Measurements from ENCODE around the gene ARNT2. TPM values are rescaled to one million over a fixed set of nuclear protein-coding genes. Genes with fewer than 3 reads are reported as not detected.
"Not testable (repeated sequence)": the region's sequence is repeated elsewhere in the genome, so short reads cannot be mapped to it uniquely, and the experiment has no call there.

The ARNT2 gene
- polyA plus RNA-seq, 3 donors = 63.6 to 68.3 (median 67.9) TPM

- no peak for DNase-seq (ENCODE audit: low read depth in 3 of 3, low spot score in 2 of 3)
Measured at GRCh38 chr15:80508783-80509182, 104.6 kb downstream of the ARNT2 start.

DNA sequence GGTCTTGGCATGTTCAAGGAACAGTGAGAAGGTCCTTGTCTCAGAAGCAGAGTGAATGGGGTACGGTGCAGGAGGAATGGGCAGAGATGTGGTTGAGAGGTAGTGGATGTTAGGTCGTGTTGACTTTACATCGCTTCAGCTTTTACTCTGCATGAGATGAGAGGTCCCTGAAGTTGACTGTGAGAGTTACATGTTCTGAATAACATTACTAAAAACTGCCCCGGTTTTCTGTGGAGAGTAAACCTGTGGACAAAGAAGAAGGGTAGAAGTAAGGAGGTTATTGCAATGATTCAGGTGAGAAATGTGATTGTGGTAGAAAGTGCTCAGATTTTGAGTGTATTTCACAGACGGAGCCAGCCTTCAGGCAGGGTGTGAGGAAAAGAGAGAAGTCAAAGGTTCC is 105.6 kb downstream of the ARNT2 start:
- no peak for DNase-seq (ENCODE audit: low read depth in 3 of 3, low spot score in 2 of 3)

GRCh38 chr15:80510985-80511384 is 106.8 kb downstream of the ARNT2 start:
- not testable (repeated sequence) for DNase-seq (ENCODE audit: low read depth in 3 of 3, low spot score in 2 of 3)

- DNase-seq (ENCODE audit: low read depth in 3 of 3, low spot score in 2 of 3) = no peak
Measured at GRCh38 chr15:80512726-80513660, 108.8 kb downstream of the ARNT2 start.

- DNase-seq (ENCODE audit: low read depth in 3 of 3, low spot score in 2 of 3) = no peak
Measured at GRCh38 chr15:80514071-80514780, 110.0 kb downstream of the ARNT2 start.

- DNase-seq (ENCODE audit: low read depth in 3 of 3, low spot score in 2 of 3) = no peak
Measured at GRCh38 chr15:80517290-80517689, 113.1 kb downstream of the ARNT2 start.

GRCh38 chr15:80518522-80518921 is 114.3 kb downstream of the ARNT2 start:
- DNase-seq (ENCODE audit: low read depth in 3 of 3, low spot score in 2 of 3) = no peak

GRCh38 chr15:80523746-80524145 is 119.6 kb downstream of the ARNT2 start:
- DNase-seq (ENCODE audit: low read depth in 3 of 3, low spot score in 2 of 3) = no peak

DNA sequence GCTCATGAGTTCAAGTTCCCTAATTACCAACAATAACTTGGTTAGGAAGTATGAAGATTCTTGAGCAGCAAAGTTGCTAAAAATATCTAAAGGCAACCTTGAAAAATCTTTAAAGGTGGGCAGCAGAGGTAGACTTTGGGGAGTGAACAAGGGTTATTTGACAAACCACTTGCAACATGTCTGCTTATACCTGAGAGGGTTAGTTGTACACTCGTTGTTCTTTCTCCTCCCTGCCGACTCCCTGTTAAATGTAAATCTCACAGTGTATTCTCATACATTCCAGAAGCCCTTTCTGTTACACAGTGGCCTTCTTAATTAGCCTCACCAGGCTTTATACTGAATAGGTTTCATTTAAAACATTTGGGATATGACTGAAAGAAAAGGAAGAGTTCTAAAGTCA is 121.7 kb downstream of the ARNT2 start:
- DNase-seq (ENCODE audit: low read depth in 3 of 3, low spot score in 2 of 3) = no peak

DNA sequence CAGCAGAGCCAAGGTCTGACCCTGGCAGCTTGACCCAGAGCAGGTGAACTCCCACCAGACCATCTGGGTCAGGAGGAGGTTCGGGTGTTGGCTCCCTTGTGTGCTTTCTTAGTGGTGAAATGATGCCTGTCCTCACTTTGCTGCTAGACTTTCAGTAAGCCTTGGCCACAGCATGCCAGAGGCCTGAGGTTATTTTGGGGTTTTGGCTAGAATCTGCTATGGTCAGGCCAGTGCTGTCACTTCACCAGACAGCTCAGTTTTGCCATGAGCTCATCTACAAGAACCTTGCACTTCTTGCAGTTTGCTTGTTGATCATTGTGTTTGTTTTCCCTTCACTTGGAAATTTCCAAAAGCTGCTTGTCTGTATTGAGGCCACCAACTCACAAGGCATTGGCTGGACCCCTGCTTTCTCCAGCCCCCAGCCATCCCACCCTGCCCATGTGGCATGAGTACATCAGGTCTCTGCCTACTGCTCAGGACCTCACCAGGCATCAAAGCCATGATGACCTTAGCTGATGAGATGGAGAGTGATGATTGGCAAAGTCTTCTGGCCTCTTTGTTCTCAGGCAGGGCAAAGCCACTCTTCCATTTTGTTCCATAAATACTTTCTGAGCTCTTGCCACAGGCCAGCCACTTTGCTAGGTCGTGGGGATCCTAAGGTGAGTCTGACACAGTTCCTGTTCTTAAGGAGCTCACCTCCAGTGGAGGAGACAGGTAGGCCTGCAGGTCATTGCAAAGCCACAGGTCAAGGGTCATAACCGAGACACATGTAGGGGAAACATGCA is 122.6 kb downstream of the ARNT2 start:
- DNase-seq (ENCODE audit: low read depth in 3 of 3, low spot score in 2 of 3) = no peak

DNA sequence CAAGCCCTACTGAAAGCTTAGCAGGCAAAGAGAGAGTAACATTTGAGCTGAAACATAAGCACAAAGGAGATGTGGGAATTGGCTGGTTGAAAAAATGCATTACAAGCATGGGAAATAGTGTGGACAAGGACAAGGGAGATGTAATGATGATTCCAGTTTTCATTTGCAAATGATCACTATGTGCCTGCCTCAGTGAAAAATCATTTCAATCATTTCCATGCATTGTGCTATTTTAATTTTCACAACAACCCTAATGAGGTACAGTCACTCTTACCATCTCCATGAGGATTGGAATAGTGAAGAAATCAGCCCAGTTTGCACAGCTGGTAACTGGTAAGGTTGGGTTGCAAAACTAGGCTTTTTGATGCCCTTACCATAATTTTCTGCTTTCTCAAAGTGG is 123.2 kb downstream of the ARNT2 start:
- no peak for DNase-seq (ENCODE audit: low read depth in 3 of 3, low spot score in 2 of 3)

DNA sequence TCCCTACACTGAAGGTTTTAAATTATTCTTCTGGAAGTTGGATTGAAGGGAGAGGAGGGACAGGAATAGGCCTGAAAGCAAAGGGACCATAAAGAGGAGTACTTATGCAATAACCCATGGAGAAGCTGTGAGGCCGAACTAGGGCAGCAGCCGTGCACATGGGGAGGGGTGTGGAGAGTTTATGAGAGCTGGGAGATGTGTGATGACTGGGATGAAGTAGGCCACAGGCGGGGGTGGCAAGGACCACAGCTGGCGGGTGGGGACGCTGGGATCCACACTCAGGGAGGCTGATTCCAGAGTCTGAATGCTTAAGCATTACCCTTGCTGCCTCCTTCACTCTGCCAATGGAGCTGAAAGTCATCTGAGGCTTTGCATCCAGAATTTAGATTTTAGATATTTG is 123.8 kb downstream of the ARNT2 start:
- DNase-seq (ENCODE audit: low read depth in 3 of 3, low spot score in 2 of 3) = no peak

DNA sequence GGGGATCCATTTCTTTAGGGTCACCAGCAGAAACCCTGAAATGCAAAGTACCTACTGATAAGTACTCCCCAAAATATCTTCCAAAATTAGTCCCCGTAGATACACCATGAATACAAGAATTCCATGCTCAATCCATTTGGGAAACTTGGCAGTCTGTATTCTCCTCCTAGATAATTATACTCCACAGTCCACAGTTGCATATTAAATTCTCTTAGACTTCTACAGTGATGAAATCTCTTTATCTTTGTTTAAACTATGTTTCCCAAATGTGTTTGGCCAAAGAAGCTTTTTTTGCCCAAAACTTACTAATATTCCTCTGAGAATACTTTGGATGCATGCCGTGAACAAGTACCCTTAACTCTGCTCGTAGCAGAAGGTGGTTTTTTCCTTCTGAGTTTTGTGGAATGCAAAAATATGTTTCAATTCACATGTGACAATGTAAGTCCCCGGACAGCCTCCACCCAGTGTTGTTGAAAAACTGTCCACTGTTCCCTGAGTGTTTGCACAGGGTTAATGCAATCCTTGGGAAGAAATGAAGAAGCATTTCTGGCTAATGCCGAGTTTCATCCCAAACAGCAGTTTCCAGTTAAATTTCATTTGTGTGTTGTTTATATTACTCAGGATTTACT is 126.7 kb downstream of the ARNT2 start:
- DNase-seq (ENCODE audit: low read depth in 3 of 3, low spot score in 2 of 3) = no peak

DNA sequence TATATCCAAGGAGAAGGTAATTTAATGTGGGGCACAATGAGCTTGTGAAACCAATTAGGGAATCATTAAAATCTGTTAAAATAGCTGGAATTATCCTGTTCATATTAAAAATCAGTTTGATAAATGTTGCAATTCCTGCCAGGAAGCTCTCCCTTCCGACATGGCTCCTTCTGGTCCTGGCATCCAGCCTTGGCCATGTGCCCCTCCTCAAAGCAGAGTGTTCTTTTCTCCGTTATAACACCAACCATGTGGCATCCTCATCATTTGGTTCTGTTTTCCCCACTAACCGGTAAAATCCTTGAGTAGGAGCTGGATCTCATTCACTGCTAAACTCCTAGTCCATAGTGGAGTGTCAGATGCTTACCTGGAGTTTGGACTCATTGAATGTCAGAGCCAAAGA is 127.2 kb downstream of the ARNT2 start:
- no peak for DNase-seq (ENCODE audit: low read depth in 3 of 3, low spot score in 2 of 3)

- no peak for DNase-seq (ENCODE audit: low read depth in 3 of 3, low spot score in 2 of 3)
Measured at GRCh38 chr15:80531796-80532195, 127.6 kb downstream of the ARNT2 start.

- DNase-seq (ENCODE audit: low read depth in 3 of 3, low spot score in 2 of 3) = no peak
Measured at GRCh38 chr15:80533790-80534333, 129.7 kb downstream of the ARNT2 start.

DNA sequence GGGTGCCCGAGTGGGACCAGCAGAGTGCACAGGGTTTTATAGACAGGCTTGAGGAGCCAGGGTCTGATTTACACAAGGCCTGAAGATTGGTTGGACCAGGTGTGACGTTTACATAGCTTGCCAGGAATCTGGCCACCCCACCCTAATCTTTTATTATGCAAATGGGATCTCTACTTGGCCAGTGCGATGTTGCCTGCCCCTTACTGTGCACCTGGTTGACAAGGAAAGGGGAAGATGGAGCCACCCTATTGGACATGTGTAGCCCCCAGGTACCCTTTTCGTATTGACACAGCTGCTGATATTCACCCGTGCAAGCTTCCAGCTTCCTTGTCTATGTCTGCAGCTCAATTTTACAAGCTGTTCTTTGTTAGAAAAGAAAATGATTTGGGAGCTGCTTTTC is 132.0 kb downstream of the ARNT2 start:
- no peak for DNase-seq (ENCODE audit: low read depth in 3 of 3, low spot score in 2 of 3)

- DNase-seq (ENCODE audit: low read depth in 3 of 3, low spot score in 2 of 3) = no peak
Measured at GRCh38 chr15:80536716-80537115, 132.5 kb downstream of the ARNT2 start.

GRCh38 chr15:80545078-80545477 is 140.9 kb downstream of the ARNT2 start:
- no peak for DNase-seq (ENCODE audit: low read depth in 3 of 3, low spot score in 2 of 3)

DNA sequence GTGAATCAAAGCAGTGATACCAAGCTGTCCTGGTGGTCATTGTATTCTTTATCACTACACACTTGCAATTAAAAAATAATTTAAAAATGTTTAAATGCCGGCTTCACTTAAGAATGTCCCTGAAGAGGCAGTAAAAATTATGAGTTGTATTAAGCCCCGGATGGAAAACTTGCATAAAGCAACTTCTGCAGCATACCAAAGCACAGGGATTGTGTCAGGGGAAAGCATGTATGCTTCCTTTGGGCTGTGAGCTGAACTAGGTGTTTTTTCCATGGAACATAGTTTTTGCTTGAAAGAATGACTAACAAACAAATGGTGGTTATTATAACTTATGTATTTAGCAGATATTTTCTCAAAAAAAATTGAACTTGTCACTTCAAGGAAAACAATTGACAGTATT is 143.1 kb downstream of the ARNT2 start:
- no peak for DNase-seq (ENCODE audit: low read depth in 3 of 3, low spot score in 2 of 3)

Measured in right renal cortex interstitium (tissue), 3 donors.